ENCODE results near the gene PFDN1.

- TF ChIP-seq CTCF (conservative IDR thresholded peaks at IDR 0.05; ENCODE audit: low read depth, low read length) (no peak), EZH2 (IDR thresholded peaks at IDR 0.05; ENCODE audit: borderline replicate concordance, low read depth, low read length, poor library complexity, severe bottlenecking) (no peak)
These were observed 106.6 kb downstream of the PFDN1 start for GRCh38 chr5:140196115-140196814.

All from A673 (cell line).